HEK293 (cell line): ENCODE data around the gene SSPN.

ENCODE experiments used
- EGR2 ChIP-seq: fragments of 450-650 bp; formaldehyde crosslinking; IDR thresholded peaks from 2 replicates; pipeline ENCODE4 v1.5.1; 2016; ENCODE audit warnings: low read depth, missing biosample characterization, missing genetic modification characterization
- HOXA7 ChIP-seq: sonication (generic); formaldehyde crosslinking; IDR thresholded peaks from 2 replicates; pipeline ENCODE4 v1.8.1; 2022; ENCODE audit warnings: missing genetic modification reagents, borderline replicate concordance
- REPIN1 ChIP-seq: fragments of 450-650 bp; formaldehyde crosslinking; IDR thresholded peaks from 2 replicates; pipeline ENCODE4 v1.5.1; 2017; ENCODE audit warnings: missing biosample characterization, missing genetic modification characterization, low read depth
- ZNF132 ChIP-seq: fragments of 450-650 bp; formaldehyde crosslinking; IDR thresholded peaks from 2 replicates; pipeline ENCODE4 v1.5.1; 2017; ENCODE audit warnings: missing biosample characterization, missing genetic modification characterization, borderline replicate concordance
- ZNF138 ChIP-seq: fragments of 450-650 bp; formaldehyde crosslinking; IDR thresholded peaks from 2 replicates; pipeline ENCODE4 v1.5.1; 2016; ENCODE audit warnings: missing biosample characterization, missing genetic modification characterization, borderline replicate concordance
- ZNF175 ChIP-seq: fragments of 450-650 bp; formaldehyde crosslinking; IDR thresholded peaks from 2 replicates; pipeline ENCODE4 v1.5.1; 2016; ENCODE audit warnings: missing biosample characterization, missing genetic modification characterization
- ZNF350 ChIP-seq: fragments of 450-650 bp; formaldehyde crosslinking; IDR thresholded peaks from 2 replicates; pipeline ENCODE4 v1.5.0; 2017; ENCODE audit warnings: missing biosample characterization, mild to moderate bottlenecking, missing genetic modification characterization
- ZNF354C ChIP-seq: fragments of 450-650 bp; formaldehyde crosslinking; IDR thresholded peaks from 2 replicates; pipeline ENCODE4 v1.5.1; 2016; ENCODE audit warnings: missing biosample characterization, missing genetic modification characterization, low read depth, borderline replicate concordance
- ZNF366 ChIP-seq: fragments of 450-650 bp; formaldehyde crosslinking; conservative IDR thresholded peaks from 2 replicates; pipeline ENCODE4 v1.5.1; 2016; ENCODE audit warnings: missing biosample characterization, missing genetic modification characterization
- ZNF530 ChIP-seq: fragments of 450-650 bp; formaldehyde crosslinking; IDR thresholded peaks from 2 replicates; pipeline ENCODE4 v1.5.1; 2016; ENCODE audit warnings: low read depth, missing biosample characterization, missing genetic modification characterization
- ZNF596 ChIP-seq: fragments of 450-650 bp; IDR thresholded peaks from 2 replicates; pipeline ENCODE4 v1.5.0; 2018; ENCODE audit warnings: missing biosample characterization, mild to moderate bottlenecking, missing genetic modification characterization, moderate library complexity
- ZNF621 ChIP-seq: fragments of 450-650 bp; formaldehyde crosslinking; IDR thresholded peaks from 2 replicates; pipeline ENCODE4 v1.5.1; 2017; ENCODE audit warnings: missing biosample characterization, missing genetic modification characterization
- ZNF626 ChIP-seq: fragments of 450-650 bp; sonication (Bioruptor Pico); formaldehyde crosslinking; IDR thresholded peaks from 2 replicates; pipeline ENCODE4 v1.5.1; 2018; ENCODE audit warnings: missing biosample characterization, missing genetic modification characterization, inconsistent platforms
- ZNF664 ChIP-seq: fragments of 450-650 bp; formaldehyde crosslinking; IDR thresholded peaks from 2 replicates; pipeline ENCODE4 v1.5.1; 2016; ENCODE audit warnings: missing biosample characterization, missing genetic modification characterization
- ZNF747 ChIP-seq: fragments of 450-650 bp; formaldehyde crosslinking; IDR thresholded peaks from 2 replicates; pipeline ENCODE4 v1.5.1; 2016; ENCODE audit warnings: missing biosample characterization, missing genetic modification characterization
- ZNF843 ChIP-seq: fragments of 450-650 bp; formaldehyde crosslinking; IDR thresholded peaks from 2 replicates; pipeline ENCODE4 v1.5.1; 2016; ENCODE audit warnings: missing biosample characterization, missing genetic modification characterization
- ZXDB ChIP-seq: fragments of 450-650 bp; formaldehyde crosslinking; IDR thresholded peaks from 2 replicates; pipeline ENCODE4 v1.5.1; 2016; ENCODE audit warnings: missing biosample characterization, missing genetic modification characterization
- TF ChIP-seq, protein P1 (sequence below): fragments of 450-650 bp; formaldehyde crosslinking; IDR thresholded peaks from 2 replicates; pipeline ENCODE4 v1.5.1; 2016; ENCODE audit warnings: missing biosample characterization, missing genetic modification characterization
- TF ChIP-seq, protein P2 (sequence below): fragments of 450-650 bp; formaldehyde crosslinking; IDR thresholded peaks from 2 replicates; pipeline ENCODE4 v1.5.1; 2016; ENCODE audit warnings: missing biosample characterization, missing genetic modification characterization
- TF ChIP-seq, protein P3 (sequence below): fragments of 450-650 bp; formaldehyde crosslinking; IDR thresholded peaks from 2 replicates; pipeline ENCODE4 v1.5.0; 2017; ENCODE audit warnings: missing biosample characterization, missing genetic modification characterization, borderline replicate concordance
- TF ChIP-seq, protein P4 (sequence below): fragments of 450-650 bp; formaldehyde crosslinking; optimal IDR thresholded peaks from 2 replicates; pipeline ENCODE3; 2016; ENCODE audit warnings: missing biosample characterization, mild to moderate bottlenecking, missing genetic modification characterization
- TF ChIP-seq, protein P5 (sequence below): fragments of 450-650 bp; formaldehyde crosslinking; IDR thresholded peaks from 2 replicates; pipeline ENCODE4 v1.5.1; 2016; ENCODE audit warnings: missing biosample characterization, missing genetic modification characterization
- TF ChIP-seq, protein P6 (sequence below): fragments of 450-650 bp; IDR thresholded peaks from 2 replicates; pipeline ENCODE4 v1.5.1; 2018; ENCODE audit warnings: missing biosample characterization, missing genetic modification characterization
- TF ChIP-seq, protein P7 (sequence below): fragments of 450-650 bp; formaldehyde crosslinking; IDR thresholded peaks from 2 replicates; pipeline ENCODE4 v1.5.1; 2016; ENCODE audit warnings: missing biosample characterization, missing genetic modification characterization

The SSPN gene

DNA sequence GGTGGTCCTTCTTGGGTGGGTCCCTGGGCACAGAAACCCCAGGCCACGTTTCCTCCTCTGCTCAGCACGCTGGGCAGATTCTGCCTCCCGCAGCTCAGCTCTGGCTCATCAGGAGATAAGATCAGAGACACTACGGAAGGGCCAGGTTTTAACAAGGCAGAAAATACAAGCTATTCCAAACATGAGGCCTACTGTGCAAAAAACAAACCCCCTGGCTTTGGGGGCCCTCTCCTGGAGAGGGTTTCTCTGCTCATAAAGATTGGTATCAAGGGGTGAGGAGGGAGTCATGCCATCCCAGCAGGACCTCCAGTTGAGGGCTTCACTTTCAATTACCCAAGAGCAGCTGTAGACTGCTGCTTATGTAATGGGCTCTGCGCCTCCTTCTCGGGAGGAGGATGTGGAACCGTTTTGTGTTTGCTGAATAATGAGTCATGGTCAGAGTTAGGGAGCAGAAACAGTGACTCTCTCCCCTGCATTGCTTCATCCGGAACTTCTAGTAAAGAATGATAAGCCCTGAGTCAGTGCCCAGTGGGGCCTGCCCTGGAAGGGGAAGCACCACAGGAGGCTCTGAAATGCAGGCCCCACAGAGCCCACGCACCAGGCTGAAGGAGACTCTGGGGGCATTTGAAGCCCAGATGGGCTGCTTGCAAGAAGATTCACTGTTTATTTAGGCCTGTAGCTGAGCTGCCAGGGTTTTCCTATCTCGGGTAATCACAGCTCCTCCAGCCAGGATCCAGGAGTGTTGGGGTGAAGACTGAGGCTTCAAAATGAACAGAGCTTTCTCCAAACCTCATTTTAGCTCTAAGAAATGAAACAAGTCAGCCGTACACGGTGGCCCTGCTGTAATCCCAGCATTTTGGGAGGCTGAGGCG lies 79.3 kb downstream of the SSPN start (continued):
- TF ChIP-seq ZXDB (tag by site-specific recombination) (peak; percentile 79), EGR2 (tag by site-specific recombination) (peak; percentile 53), ZNF350 (tag by site-specific recombination) (no peak), ZNF621 (no peak), ZNF626 (tag by site-specific recombination) (no peak), ZNF596 (tag by site-specific recombination) (peak; percentile 58; the same call in 1 of the 2 replicates), ZNF354C (tag by site-specific recombination) (no peak), ZNF132 (tag by site-specific recombination) (no peak), ZNF366 (tag by site-specific recombination) (peak; percentile 97), ZNF843 (tag by site-specific recombination) (peak; percentile 93), HOXA7 (CRISPR knock-in tag) (no peak), ZNF530 (tag by site-specific recombination) (no peak), REPIN1 (tag by site-specific recombination) (no peak), ZNF138 (tag by site-specific recombination) (no peak), ZNF664 (peak; percentile 94), ZNF175 (tag by site-specific recombination) (no peak), ZNF747 (tag by site-specific recombination) (no peak)
- TF ChIP-seq, protein P1, sequence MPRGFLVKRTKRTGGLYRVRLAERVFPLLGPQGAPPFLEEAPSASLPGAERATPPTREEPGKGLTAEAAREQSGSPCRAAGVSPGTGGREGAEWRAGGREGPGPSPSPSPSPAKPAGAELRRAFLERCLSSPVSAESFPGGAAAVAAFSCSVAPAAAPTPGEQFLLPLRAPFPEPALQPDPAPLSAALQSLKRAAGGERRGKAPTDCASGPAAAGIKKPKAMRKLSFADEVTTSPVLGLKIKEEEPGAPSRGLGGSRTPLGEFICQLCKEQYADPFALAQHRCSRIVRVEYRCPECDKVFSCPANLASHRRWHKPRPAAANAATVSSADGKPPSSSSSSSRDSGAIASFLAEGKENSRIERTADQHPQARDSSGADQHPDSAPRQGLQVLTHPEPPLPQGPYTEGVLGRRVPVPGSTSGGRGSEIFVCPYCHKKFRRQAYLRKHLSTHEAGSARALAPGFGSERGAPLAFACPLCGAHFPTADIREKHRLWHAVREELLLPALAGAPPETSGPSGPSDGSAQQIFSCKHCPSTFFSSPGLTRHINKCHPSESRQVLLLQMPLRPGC (tag by site-specific recombination), result peak; percentile 89
- TF ChIP-seq, protein P2, sequence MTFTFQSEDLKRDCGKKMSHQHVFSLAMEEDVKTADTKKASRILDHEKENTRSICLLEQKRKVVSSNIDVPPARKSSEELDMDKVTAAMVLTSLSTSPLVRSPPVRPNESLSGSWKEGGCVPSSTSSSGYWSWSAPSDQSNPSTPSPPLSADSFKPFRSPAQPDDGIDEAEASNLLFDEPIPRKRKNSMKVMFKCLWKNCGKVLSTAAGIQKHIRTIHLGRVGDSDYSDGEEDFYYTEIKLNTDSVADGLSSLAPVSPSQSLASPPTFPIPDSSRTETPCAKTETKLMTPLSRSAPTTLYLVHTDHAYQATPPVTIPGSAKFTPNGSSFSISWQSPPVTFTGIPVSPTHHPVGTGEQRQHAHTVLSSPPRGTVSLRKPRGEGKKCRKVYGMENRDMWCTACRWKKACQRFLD (tag by site-specific recombination), result no peak
- TF ChIP-seq, protein P3, sequence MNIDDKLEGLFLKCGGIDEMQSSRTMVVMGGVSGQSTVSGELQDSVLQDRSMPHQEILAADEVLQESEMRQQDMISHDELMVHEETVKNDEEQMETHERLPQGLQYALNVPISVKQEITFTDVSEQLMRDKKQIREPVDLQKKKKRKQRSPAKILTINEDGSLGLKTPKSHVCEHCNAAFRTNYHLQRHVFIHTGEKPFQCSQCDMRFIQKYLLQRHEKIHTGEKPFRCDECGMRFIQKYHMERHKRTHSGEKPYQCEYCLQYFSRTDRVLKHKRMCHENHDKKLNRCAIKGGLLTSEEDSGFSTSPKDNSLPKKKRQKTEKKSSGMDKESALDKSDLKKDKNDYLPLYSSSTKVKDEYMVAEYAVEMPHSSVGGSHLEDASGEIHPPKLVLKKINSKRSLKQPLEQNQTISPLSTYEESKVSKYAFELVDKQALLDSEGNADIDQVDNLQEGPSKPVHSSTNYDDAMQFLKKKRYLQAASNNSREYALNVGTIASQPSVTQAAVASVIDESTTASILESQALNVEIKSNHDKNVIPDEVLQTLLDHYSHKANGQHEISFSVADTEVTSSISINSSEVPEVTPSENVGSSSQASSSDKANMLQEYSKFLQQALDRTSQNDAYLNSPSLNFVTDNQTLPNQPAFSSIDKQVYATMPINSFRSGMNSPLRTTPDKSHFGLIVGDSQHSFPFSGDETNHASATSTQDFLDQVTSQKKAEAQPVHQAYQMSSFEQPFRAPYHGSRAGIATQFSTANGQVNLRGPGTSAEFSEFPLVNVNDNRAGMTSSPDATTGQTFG (tag by site-specific recombination), result no peak
- TF ChIP-seq, protein P4, sequence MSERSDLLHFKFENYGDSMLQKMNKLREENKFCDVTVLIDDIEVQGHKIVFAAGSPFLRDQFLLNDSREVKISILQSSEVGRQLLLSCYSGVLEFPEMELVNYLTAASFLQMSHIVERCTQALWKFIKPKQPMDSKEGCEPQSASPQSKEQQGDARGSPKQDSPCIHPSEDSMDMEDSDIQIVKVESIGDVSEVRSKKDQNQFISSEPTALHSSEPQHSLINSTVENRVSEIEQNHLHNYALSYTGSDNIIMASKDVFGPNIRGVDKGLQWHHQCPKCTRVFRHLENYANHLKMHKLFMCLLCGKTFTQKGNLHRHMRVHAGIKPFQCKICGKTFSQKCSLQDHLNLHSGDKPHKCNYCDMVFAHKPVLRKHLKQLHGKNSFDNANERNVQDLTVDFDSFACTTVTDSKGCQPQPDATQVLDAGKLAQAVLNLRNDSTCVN (tag by site-specific recombination), result no peak
- TF ChIP-seq, protein P5, sequence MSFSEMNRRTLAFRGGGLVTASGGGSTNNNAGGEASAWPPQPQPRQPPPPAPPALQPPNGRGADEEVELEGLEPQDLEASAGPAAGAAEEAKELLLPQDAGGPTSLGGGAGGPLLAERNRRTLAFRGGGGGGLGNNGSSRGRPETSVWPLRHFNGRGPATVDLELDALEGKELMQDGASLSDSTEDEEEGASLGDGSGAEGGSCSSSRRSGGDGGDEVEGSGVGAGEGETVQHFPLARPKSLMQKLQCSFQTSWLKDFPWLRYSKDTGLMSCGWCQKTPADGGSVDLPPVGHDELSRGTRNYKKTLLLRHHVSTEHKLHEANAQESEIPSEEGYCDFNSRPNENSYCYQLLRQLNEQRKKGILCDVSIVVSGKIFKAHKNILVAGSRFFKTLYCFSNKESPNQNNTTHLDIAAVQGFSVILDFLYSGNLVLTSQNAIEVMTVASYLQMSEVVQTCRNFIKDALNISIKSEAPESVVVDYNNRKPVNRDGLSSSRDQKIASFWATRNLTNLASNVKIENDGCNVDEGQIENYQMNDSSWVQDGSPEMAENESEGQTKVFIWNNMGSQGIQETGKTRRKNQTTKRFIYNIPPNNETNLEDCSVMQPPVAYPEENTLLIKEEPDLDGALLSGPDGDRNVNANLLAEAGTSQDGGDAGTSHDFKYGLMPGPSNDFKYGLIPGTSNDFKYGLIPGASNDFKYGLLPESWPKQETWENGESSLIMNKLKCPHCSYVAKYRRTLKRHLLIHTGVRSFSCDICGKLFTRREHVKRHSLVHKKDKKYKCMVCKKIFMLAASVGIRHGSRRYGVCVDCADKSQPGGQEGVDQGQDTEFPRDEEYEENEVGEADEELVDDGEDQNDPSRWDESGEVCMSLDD (tag by site-specific recombination), result peak; percentile 60; the same call in 1 of the 2 replicates
- TF ChIP-seq, protein P6, sequence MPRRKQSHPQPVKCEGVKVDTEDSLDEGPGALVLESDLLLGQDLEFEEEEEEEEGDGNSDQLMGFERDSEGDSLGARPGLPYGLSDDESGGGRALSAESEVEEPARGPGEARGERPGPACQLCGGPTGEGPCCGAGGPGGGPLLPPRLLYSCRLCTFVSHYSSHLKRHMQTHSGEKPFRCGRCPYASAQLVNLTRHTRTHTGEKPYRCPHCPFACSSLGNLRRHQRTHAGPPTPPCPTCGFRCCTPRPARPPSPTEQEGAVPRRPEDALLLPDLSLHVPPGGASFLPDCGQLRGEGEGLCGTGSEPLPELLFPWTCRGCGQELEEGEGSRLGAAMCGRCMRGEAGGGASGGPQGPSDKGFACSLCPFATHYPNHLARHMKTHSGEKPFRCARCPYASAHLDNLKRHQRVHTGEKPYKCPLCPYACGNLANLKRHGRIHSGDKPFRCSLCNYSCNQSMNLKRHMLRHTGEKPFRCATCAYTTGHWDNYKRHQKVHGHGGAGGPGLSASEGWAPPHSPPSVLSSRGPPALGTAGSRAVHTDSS (tag by site-specific recombination), result peak; percentile 46; the same call in 1 of the 2 replicates
- TF ChIP-seq, protein P7, sequence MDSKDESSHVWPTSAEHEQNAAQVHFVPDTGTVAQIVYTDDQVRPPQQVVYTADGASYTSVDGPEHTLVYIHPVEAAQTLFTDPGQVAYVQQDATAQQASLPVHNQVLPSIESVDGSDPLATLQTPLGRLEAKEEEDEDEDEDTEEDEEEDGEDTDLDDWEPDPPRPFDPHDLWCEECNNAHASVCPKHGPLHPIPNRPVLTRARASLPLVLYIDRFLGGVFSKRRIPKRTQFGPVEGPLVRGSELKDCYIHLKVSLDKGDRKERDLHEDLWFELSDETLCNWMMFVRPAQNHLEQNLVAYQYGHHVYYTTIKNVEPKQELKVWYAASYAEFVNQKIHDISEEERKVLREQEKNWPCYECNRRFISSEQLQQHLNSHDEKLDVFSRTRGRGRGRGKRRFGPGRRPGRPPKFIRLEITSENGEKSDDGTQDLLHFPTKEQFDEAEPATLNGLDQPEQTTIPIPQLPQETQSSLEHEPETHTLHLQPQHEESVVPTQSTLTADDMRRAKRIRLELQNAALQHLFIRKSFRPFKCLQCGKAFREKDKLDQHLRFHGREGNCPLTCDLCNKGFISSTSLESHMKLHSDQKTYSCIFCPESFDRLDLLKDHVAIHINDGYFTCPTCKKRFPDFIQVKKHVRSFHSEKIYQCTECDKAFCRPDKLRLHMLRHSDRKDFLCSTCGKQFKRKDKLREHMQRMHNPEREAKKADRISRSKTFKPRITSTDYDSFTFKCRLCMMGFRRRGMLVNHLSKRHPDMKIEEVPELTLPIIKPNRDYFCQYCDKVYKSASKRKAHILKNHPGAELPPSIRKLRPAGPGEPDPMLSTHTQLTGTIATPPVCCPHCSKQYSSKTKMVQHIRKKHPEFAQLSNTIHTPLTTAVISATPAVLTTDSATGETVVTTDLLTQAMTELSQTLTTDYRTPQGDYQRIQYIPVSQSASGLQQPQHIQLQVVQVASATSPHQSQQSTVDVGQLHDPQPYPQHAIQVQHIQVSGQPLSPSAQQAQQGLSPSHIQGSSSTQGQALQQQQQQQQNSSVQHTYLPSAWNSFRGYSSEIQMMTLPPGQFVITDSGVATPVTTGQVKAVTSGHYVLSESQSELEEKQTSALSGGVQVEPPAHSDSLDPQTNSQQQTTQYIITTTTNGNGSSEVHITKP, result peak; percentile 71
